Tibial artery (tissue), 4 donors: ENCODE data around the gene THEM4.
A peak's percentile ranks its signal among the peaks of the same experiment; 100 is the strongest.

Source experiments
- DNase-seq, 2 donors: peaks; one replicate each; pipeline ENCODE4 v3.0.0-alpha.2; 2019
- H3K27ac ChIP-seq, 2 donors: fragments of 200-600 bp; sonication (generic) in 1 of 2; 1 replicate in 1 of 2; 2 replicates in 1 of 2; pipeline ENCODE4 v1.5.1; 2018 to 2019; ENCODE audit warnings: mild to moderate bottlenecking in 1 of 2
- H3K27me3 ChIP-seq, 2 donors: fragments of 200-600 bp; sonication (generic) in 1 of 2; one replicate each; pipeline versions ENCODE4 v1.5.1 to v1.6.0; 2016 to 2019
- H3K36me3 ChIP-seq, 3 donors: fragments of 200-600 bp; sonication (generic) in 2 of 3; one replicate each; pipeline ENCODE4 v1.5.1; 2016 to 2019; ENCODE audit warnings: mild to moderate bottlenecking in 2 of 3
- H3K4me1 ChIP-seq, 4 donors: fragments of 200-600 bp; sonication (generic) in 2 of 4; 1 replicate in 3 of 4; 2 replicates in 1 of 4; pipeline ENCODE4 v1.5.1; 2016 to 2019
- H3K4me3 ChIP-seq, 2 donors: fragments of 200-600 bp; sonication (generic) in 1 of 2; 1 replicate in 1 of 2; 2 replicates in 1 of 2; pipeline ENCODE4 v1.5.1; 2018 to 2019; ENCODE audit warnings: mild to moderate bottlenecking in 2 of 2
- H3K9me3 ChIP-seq, 3 donors: fragments of 200-600 bp; sonication (generic) in 1 of 3; one replicate each; pipeline ENCODE4 v1.5.1; 2016 to 2019
- CTCF ChIP-seq, 2 experiments: fragments of 200-600 bp in 1 of 2; fragments of 450-650 bp in 1 of 2; IDR thresholded peaks; one replicate each; pipeline ENCODE4 v1.5.1; 2017 to 2019; ENCODE audit warnings: antibody characterized with exemption in 2 of 2, mild to moderate bottlenecking in 1 of 2, moderate library complexity in 1 of 2
- intact Hi-C: fragments of 100-400 bp; cut with DNase I; formaldehyde crosslinking; loops from one replicate; pipeline ENCODE4 v1.15.0; 2023; ENCODE audit warnings: low total_unique reads

Gene THEM4

GRCh38 chr1:151839082-151839412, 70.3 kb downstream of the THEM4 start:
- no peaks in the 10 kb centered on the region for H3K36me3 ChIP-seq
- no peaks in the 10 kb centered on the region for H3K9me3 ChIP-seq
- peaks cover 0 to 32% (median 26%) of the 10 kb centered on the region in 4 donors for H3K4me1 ChIP-seq
- H3K27ac ChIP-seq, result no peak overlapping the region
- intact Hi-C loops, result no loop called here
- peak in 1 of 2 donors; percentile 14 for DNase-seq
- peaks cover 0 to 54% of the 10 kb centered on the region in 2 donors for H3K27me3 ChIP-seq
- peak overlapping the region; percentile 46 to 53 for H3K4me3 ChIP-seq
- TF ChIP-seq CTCF (IDR thresholded peaks at IDR 0.05), result no peak

- Histone ChIP-seq H3K36me3 (no peaks in the 10 kb centered on the region), H3K4me1 (peaks cover 0 to 32% (median 26%) of the 10 kb centered on the region in 4 donors), H3K9me3 (no peaks in the 10 kb centered on the region), H3K27me3 (peaks cover 0 to 58% of the 10 kb centered on the region in 2 donors), H3K4me3 (peak overlapping the region; percentile 46 to 53), H3K27ac (no peak overlapping the region)
- intact Hi-C loops, result no loop called here
- DNase-seq, result no peak
- TF ChIP-seq CTCF (IDR thresholded peaks at IDR 0.05), result no peak
Observed at GRCh38 chr1:151838222-151839081, 70.9 kb downstream of the THEM4 start.

GRCh38 chr1:151837884-151838221, 71.5 kb downstream of the THEM4 start:
- H3K9me3 ChIP-seq, result no peaks in the 10 kb centered on the region
- intact Hi-C loops, result no loop called here
- H3K27ac ChIP-seq, result no peak overlapping the region
- peak overlapping the region; percentile 46 to 53 for H3K4me3 ChIP-seq
- no peak for TF ChIP-seq CTCF (IDR thresholded peaks at IDR 0.05)
- peaks cover 0 to 32% (median 26%) of the 10 kb centered on the region in 4 donors for H3K4me1 ChIP-seq
- H3K27me3 ChIP-seq, result peaks cover 0 to 62% of the 10 kb centered on the region in 2 donors
- H3K36me3 ChIP-seq, result no peaks in the 10 kb centered on the region
- no peak for DNase-seq

GRCh38 chr1:151837197-151837596, 72.1 kb downstream of the THEM4 start:
- no peaks in the 10 kb centered on the region for H3K36me3 ChIP-seq
- no peak overlapping the region for H3K4me3 ChIP-seq
- no peaks in the 10 kb centered on the region for H3K9me3 ChIP-seq
- intact Hi-C loops, result no loop called here
- H3K27ac ChIP-seq, result no peak overlapping the region
- H3K27me3 ChIP-seq, result peaks cover 0 to 65% of the 10 kb centered on the region in 2 donors
- TF ChIP-seq CTCF (IDR thresholded peaks at IDR 0.05), result no peak
- H3K4me1 ChIP-seq, result peaks cover 0 to 32% (median 26%) of the 10 kb centered on the region in 4 donors
- DNase-seq, result no peak

- Histone ChIP-seq H3K27me3 (peaks cover 0 to 78% of the 10 kb centered on the region in 2 donors), H3K9me3 (no peaks in the 10 kb centered on the region), H3K36me3 (no peaks in the 10 kb centered on the region), H3K27ac (no peak overlapping the region), H3K4me3 (no peak overlapping the region), H3K4me1 (peaks cover 0 to 32% (median 26%) of the 10 kb centered on the region in 4 donors)
- TF ChIP-seq CTCF (IDR thresholded peaks at IDR 0.05), result no peak
- intact Hi-C loops, result no loop called here
- no peak for DNase-seq
Observed at GRCh38 chr1:151835596-151835995, 73.7 kb downstream of the THEM4 start.
